NCI-H146 (cell line): Measurements from ENCODE around the gene CDH22.
A peak's percentile ranks its signal among the peaks of the same experiment; 100 is the strongest.

ENCODE experiments used
- DNase-seq: peaks from one replicate; lab custom pipeline; 2025; lab: John Stamatoyannopoulos, UW

Gene CDH22

GRCh38 chr20:46171909-46172308 is 136.4 kb downstream of the CDH22 start:
- no peak for DNase-seq

GRCh38 chr20:46171476-46171875 is 136.8 kb downstream of the CDH22 start:
- DNase-seq = no peak

- no peak for DNase-seq
Observed at GRCh38 chr20:46169245-46170171, 138.8 kb downstream of the CDH22 start.

- DNase-seq = no peak
Observed at GRCh38 chr20:46168438-46168837, 139.9 kb downstream of the CDH22 start.

- no peak for DNase-seq
Observed at GRCh38 chr20:46167080-46167479, 141.2 kb downstream of the CDH22 start.

- no peak for DNase-seq
Observed at GRCh38 chr20:46164254-46164653, 144.0 kb downstream of the CDH22 start.

- no peak for DNase-seq
Observed at GRCh38 chr20:46161921-46162320, 146.4 kb downstream of the CDH22 start.

GRCh38 chr20:46160661-46161060 is 147.6 kb downstream of the CDH22 start:
- no peak for DNase-seq

GRCh38 chr20:46159101-46159897 is 149.0 kb downstream of the CDH22 start:
- no peak for DNase-seq

GRCh38 chr20:46158476-46158987 is 149.8 kb downstream of the CDH22 start:
- no peak for DNase-seq

GRCh38 chr20:46157625-46158024 is 150.7 kb downstream of the CDH22 start:
- no peak for DNase-seq

- no peak for DNase-seq
Observed at GRCh38 chr20:46157076-46157592, 151.2 kb downstream of the CDH22 start.

GRCh38 chr20:46156065-46156464 is 152.2 kb downstream of the CDH22 start:
- DNase-seq = no peak

GRCh38 chr20:46154796-46155195 is 153.5 kb downstream of the CDH22 start:
- DNase-seq = no peak

- no peak for DNase-seq
Observed at GRCh38 chr20:46154305-46154704, 154.0 kb downstream of the CDH22 start.

GRCh38 chr20:46152824-46153586 is 155.3 kb downstream of the CDH22 start:
- no peak for DNase-seq

GRCh38 chr20:46151936-46152335 is 156.4 kb downstream of the CDH22 start:
- peak; percentile 15 for DNase-seq

- DNase-seq = no peak
Observed at GRCh38 chr20:46150943-46151342, 157.4 kb downstream of the CDH22 start.

GRCh38 chr20:46148313-46149208 is 159.7 kb downstream of the CDH22 start:
- DNase-seq = no peak

GRCh38 chr20:46145713-46146112 is 162.6 kb downstream of the CDH22 start:
- DNase-seq = peak; percentile 81
